Lower lobe of right lung (tissue), 2 donors: Measurements from ENCODE around the gene IPO11. TPM values are rescaled to one million over a fixed set of nuclear protein-coding genes. Genes with fewer than 3 reads are reported as not detected.

Source experiments
- ATAC-seq, 2 donors: fragments of 200-7000 bp; cut with Tn5 transposase; one replicate each; pipeline ENCODE4 v1.9.1; 2020 to 2022; ENCODE audit warnings: mild to moderate bottlenecking in 2 of 2, moderate library complexity in 2 of 2
- DNase-seq: peaks from one replicate; pipeline ENCODE4 v3.0.0-alpha.2; 2020
- H3K27ac ChIP-seq: fragments of 200-600 bp; one replicate; pipeline ENCODE4 v1.8.0; 2022
- H3K27me3 ChIP-seq: fragments of 200-600 bp; one replicate; pipeline ENCODE4 v1.8.0; 2022; ENCODE audit warnings: low read depth
- H3K36me3 ChIP-seq: fragments of 200-600 bp; one replicate; pipeline ENCODE4 v1.8.0; 2022; ENCODE audit warnings: mild to moderate bottlenecking
- H3K4me1 ChIP-seq: fragments of 200-600 bp; one replicate; pipeline ENCODE4 v1.8.0; 2022
- H3K4me3 ChIP-seq: fragments of 200-600 bp; one replicate; pipeline ENCODE4 v1.8.0; 2022; ENCODE audit warnings: mild to moderate bottlenecking
- H3K9me3 ChIP-seq: fragments of 200-600 bp; one replicate; pipeline ENCODE4 v1.8.0; 2022
- intact Hi-C: fragments of 100-400 bp; cut with DNase I; formaldehyde crosslinking; loops from one replicate; pipeline ENCODE4 v1.11.0; 2022
- total RNA-seq: library from RNA; stranded (reverse); fragmentation: NEBNext Ultra II Directional; extraction: Animal tissue kit (Norgen Biotek cat#: 25700); gene quantifications from one replicate; pipeline ENCODE4 v1.2.1, GENCODE V29; 2021
- TF ChIP-seq, protein P1 (sequence below): fragments of 200-600 bp; IDR thresholded peaks from one replicate; pipeline ENCODE4 v1.8.0; 2022; ENCODE audit warnings: antibody characterized with exemption, mild to moderate bottlenecking
- donor health status: DM: no; HTN: yes; CAD: no; lungs with severe emphysema.

IPO11 gene
- total RNA-seq, 1 donor from 2014 or later: 30.4 TPM

DNA sequence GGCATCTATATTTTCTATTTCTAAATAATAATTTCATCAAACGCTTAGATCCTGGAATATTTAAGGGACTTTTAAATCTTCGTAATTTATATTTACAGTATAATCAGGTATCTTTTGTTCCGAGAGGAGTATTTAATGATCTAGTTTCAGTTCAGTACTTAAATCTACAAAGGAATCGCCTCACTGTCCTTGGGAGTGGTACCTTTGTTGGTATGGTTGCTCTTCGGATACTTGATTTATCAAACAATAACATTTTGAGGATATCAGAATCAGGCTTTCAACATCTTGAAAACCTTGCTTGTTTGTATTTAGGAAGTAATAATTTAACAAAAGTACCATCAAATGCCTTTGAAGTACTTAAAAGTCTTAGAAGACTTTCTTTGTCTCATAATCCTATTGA, 167.2 kb downstream of the IPO11 start:
- ATAC-seq (no peak), DNase-seq (no peak)
- Histone ChIP-seq H3K4me1 (no peaks in the 10 kb centered on the region), H3K27ac (no peak overlapping the region), H3K27me3 (no peaks in the 10 kb centered on the region), H3K9me3 (no peaks in the 10 kb centered on the region), H3K4me3 (peak overlapping the region; percentile 20), H3K36me3 (no peaks in the 10 kb centered on the region)
- TF ChIP-seq, protein P1, sequence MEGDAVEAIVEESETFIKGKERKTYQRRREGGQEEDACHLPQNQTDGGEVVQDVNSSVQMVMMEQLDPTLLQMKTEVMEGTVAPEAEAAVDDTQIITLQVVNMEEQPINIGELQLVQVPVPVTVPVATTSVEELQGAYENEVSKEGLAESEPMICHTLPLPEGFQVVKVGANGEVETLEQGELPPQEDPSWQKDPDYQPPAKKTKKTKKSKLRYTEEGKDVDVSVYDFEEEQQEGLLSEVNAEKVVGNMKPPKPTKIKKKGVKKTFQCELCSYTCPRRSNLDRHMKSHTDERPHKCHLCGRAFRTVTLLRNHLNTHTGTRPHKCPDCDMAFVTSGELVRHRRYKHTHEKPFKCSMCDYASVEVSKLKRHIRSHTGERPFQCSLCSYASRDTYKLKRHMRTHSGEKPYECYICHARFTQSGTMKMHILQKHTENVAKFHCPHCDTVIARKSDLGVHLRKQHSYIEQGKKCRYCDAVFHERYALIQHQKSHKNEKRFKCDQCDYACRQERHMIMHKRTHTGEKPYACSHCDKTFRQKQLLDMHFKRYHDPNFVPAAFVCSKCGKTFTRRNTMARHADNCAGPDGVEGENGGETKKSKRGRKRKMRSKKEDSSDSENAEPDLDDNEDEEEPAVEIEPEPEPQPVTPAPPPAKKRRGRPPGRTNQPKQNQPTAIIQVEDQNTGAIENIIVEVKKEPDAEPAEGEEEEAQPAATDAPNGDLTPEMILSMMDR: no peak
- intact Hi-C loops: no loop called here

GRCh38 chr5:62581836-62582597, 169.5 kb downstream of the IPO11 start:
- Histone ChIP-seq H3K4me3 (no peak overlapping the region), H3K4me1 (no peaks in the 10 kb centered on the region), H3K27me3 (no peaks in the 10 kb centered on the region), H3K9me3 (no peaks in the 10 kb centered on the region), H3K36me3 (no peaks in the 10 kb centered on the region), H3K27ac (no peak overlapping the region)
- DNase-seq: no peak
- no peak for ATAC-seq
- intact Hi-C loops: no loop called here
- TF ChIP-seq, protein P1: no peak

DNA sequence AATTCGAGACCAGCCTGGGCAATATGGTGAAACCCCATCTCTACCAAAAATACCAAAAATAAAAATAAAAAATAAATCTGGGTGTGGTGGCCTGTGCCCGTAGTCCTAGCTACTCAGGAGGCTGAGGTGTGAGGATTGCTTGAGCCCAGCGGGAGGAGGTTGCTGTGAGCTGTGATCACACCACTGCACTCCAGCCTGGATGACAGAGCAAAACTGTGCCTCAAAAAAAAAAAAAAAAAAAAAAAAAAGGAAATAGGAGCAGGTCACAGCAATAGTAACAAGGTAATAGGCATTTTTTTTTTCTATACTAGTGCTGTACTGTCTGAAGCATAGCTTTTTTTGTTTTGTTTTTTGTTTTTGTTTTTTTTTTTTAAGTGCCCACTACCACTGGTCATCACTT, 171.8 kb downstream of the IPO11 start:
- Histone ChIP-seq H3K4me1 (no peaks in the 10 kb centered on the region), H3K4me3 (no peak overlapping the region), H3K9me3 (no peaks in the 10 kb centered on the region), H3K27ac (no peak overlapping the region), H3K27me3 (no peaks in the 10 kb centered on the region), H3K36me3 (no peaks in the 10 kb centered on the region)
- intact Hi-C loops: no loop called here
- TF ChIP-seq, protein P1: no peak
- ATAC-seq (no peak), DNase-seq (no peak)

DNA sequence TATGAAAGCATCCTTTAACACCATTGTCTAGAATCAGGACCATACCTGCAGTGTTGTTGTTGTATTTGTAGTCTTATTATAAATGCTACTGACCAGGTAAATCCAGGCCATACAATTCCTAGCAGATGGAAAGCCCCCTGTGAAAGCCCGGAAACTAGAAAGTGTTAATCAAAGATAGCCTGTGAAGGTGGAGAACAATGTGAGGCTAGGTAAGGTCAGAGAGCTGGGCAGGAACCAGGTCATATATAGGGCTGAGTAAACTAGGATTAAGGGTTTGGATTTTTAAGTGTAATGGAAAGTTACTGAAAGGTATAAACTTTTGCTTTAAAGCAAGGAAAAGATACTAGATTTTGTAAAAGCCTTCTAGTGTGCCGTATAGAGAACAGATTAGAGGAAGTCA, 172.7 kb downstream of the IPO11 start:
- no peaks in the 10 kb centered on the region for H3K27me3 ChIP-seq
- H3K9me3 ChIP-seq: no peaks in the 10 kb centered on the region
- H3K27ac ChIP-seq: no peak overlapping the region
- DNase-seq (no peak), ATAC-seq (no peak)
- no peak overlapping the region for H3K4me3 ChIP-seq
- intact Hi-C loops: no loop called here
- H3K36me3 ChIP-seq: no peaks in the 10 kb centered on the region
- H3K4me1 ChIP-seq: no peaks in the 10 kb centered on the region
- TF ChIP-seq, protein P1: no peak

DNA sequence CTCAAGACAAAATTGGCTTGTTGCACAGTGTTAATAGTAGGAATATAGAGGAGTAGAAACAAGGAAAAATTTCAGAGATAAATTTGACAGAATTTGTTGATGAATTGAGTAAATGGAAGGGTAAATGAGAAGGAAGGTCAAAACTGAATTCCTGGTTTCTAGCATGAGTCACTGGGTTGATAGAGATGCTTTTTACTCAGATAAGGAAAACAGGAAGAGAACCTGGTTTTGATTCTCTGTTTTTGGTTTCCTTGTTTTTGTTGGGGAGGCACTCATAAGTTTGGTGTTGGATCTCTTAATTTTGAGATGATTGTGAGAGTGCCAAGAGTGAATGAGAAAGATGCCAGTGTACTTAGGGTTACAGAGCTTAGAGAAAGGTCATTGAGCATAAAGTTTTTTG, 173.2 kb downstream of the IPO11 start:
- ATAC-seq (no peak), DNase-seq (no peak)
- intact Hi-C loops: no loop called here
- Histone ChIP-seq H3K4me1 (no peaks in the 10 kb centered on the region), H3K27ac (no peak overlapping the region), H3K27me3 (no peaks in the 10 kb centered on the region), H3K36me3 (no peaks in the 10 kb centered on the region), H3K9me3 (no peaks in the 10 kb centered on the region), H3K4me3 (no peak overlapping the region)
- TF ChIP-seq, protein P1: no peak
